Measurements from ENCODE around the gene BCL2L2.

BCL2L2 gene

DNA sequence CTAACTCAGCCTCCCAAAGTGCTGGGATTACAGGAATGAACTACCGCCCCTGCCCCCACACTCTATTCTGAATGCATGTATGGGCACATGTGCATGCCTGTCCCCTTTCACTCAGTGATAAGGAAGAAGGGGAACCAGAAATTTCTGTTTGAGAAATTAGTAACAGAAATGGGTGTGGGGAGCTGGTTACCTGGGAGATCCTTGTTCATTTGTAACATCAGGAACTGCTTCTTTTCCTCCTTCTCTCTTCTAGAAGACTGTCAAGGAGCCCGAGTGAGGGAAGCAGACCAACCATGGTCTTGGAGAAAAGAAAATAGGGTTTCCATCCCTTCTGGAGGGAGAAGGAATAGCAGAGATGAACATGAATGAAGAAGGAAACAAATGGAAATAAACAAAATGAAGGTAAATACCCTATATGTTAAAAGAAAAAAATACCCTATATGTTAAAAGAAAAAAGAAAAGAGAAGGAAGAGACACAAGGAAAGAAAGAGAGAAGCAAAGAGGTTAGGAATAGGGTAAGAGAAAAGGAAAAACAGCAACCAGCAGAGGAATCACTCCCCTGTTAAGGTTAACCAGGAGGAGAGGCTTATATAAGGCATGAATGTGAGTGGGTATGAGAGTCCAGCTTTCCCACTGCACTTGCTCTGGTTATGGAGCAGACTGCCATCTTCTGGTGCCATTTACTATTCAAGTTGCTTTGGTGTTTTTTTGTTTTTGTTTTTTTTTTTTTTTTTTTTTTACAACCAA is 7.2 kb upstream of the BCL2L2 start:
- TF ChIP-seq, protein P1, sequence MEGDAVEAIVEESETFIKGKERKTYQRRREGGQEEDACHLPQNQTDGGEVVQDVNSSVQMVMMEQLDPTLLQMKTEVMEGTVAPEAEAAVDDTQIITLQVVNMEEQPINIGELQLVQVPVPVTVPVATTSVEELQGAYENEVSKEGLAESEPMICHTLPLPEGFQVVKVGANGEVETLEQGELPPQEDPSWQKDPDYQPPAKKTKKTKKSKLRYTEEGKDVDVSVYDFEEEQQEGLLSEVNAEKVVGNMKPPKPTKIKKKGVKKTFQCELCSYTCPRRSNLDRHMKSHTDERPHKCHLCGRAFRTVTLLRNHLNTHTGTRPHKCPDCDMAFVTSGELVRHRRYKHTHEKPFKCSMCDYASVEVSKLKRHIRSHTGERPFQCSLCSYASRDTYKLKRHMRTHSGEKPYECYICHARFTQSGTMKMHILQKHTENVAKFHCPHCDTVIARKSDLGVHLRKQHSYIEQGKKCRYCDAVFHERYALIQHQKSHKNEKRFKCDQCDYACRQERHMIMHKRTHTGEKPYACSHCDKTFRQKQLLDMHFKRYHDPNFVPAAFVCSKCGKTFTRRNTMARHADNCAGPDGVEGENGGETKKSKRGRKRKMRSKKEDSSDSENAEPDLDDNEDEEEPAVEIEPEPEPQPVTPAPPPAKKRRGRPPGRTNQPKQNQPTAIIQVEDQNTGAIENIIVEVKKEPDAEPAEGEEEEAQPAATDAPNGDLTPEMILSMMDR (IDR thresholded peaks at IDR 0.05; ENCODE audit: low read depth, low read length), result no peak
- TF ChIP-seq MYC (IDR thresholded peaks at IDR 0.05; ENCODE audit: low read depth, low read length) (no peak), POLR2A (IDR thresholded peaks at IDR 0.05; ENCODE audit: extremely low read depth, insufficient read length) (no peak)
- TF ChIP-seq, protein P2, sequence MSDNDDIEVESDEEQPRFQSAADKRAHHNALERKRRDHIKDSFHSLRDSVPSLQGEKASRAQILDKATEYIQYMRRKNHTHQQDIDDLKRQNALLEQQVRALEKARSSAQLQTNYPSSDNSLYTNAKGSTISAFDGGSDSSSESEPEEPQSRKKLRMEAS (IDR thresholded peaks at IDR 0.05; ENCODE audit: low read depth, low read length), result no peak
- H3K4me3 ChIP-seq (ENCODE audit: low read depth, low read length), result no peak overlapping the region
- DNase-seq (ENCODE audit: low read depth), result peak; percentile 45

DNA sequence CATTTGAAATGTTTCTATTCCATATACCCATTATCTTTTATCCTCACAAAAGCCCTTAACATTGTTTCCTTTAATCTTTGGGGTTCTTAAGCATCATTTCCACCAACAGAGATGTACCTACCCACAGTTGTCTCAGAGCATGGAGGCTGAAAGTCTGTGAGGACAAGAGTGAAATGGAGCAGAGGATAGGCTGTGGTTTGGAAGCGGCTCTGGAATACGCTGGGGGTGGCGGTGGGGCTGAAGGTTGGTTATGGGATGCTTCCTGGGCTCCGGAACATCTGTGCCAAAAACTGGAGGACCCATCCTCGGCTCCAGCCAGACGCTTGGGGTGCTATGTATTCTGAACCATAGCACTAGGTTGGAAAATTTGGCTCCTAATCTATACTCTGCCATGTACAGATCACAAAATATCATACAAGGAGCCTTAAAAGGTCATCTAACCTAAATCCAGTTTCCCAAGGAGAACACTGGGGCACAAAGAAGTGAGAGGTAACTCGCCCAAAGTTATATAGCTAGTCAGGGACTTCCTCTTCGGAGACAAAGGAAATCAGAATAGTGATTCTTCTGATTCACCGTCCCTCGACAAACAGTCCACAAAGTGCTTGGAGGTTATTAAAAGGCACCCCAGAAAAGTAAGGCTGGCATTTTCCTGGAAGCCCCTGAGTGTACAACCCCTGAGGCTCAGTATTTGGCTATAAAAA is 6.5 kb upstream of the BCL2L2 start:
- peak overlapping the region; percentile 91 for H3K4me3 ChIP-seq (ENCODE audit: low read depth, low read length)
- TF ChIP-seq, protein P2 (IDR thresholded peaks at IDR 0.05; ENCODE audit: low read depth, low read length), result no peak
- TF ChIP-seq MYC (IDR thresholded peaks at IDR 0.05; ENCODE audit: low read depth, low read length) (no peak), POLR2A (IDR thresholded peaks at IDR 0.05; ENCODE audit: extremely low read depth, insufficient read length) (no peak)
- TF ChIP-seq, protein P1 (IDR thresholded peaks at IDR 0.05; ENCODE audit: low read depth, low read length), result no peak
- DNase-seq (ENCODE audit: low read depth), result peak; percentile 21

DNA sequence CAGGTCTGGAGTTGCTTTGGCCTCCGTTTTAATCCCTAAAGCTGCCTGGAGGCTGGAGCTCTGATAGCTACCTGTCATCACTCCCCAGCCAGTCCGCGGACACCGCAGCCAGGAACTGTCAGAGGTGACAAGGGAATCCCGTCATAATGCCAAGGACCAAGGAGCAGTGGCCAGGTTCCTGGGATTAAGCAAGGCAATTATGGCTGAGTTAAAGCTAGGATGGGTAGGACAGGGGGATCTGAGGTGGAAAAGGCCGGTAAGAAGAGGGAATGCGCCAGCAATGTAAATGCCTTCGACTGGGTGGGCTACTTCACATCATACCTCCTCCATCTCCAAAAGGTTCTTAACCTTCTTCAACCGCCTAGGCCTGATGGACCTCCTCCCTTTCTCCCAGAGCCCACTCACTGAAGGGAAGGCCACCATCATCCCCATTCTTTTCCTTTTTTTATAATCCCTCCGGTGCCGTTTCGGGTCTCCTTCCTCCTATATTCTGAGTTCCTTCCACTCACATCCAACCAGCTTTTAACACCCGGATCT is 5.9 kb upstream of the BCL2L2 start:
- TF ChIP-seq MYC (IDR thresholded peaks at IDR 0.05; ENCODE audit: low read depth, low read length) (no peak), POLR2A (IDR thresholded peaks at IDR 0.05; ENCODE audit: extremely low read depth, insufficient read length) (no peak)
- TF ChIP-seq, protein P1 (IDR thresholded peaks at IDR 0.05; ENCODE audit: low read depth, low read length), result no peak
- TF ChIP-seq, protein P2 (IDR thresholded peaks at IDR 0.05; ENCODE audit: low read depth, low read length), result no peak
- peak overlapping the region; percentile 91 for H3K4me3 ChIP-seq (ENCODE audit: low read depth, low read length)
- peak; percentile 14 for DNase-seq (ENCODE audit: low read depth)

DNA sequence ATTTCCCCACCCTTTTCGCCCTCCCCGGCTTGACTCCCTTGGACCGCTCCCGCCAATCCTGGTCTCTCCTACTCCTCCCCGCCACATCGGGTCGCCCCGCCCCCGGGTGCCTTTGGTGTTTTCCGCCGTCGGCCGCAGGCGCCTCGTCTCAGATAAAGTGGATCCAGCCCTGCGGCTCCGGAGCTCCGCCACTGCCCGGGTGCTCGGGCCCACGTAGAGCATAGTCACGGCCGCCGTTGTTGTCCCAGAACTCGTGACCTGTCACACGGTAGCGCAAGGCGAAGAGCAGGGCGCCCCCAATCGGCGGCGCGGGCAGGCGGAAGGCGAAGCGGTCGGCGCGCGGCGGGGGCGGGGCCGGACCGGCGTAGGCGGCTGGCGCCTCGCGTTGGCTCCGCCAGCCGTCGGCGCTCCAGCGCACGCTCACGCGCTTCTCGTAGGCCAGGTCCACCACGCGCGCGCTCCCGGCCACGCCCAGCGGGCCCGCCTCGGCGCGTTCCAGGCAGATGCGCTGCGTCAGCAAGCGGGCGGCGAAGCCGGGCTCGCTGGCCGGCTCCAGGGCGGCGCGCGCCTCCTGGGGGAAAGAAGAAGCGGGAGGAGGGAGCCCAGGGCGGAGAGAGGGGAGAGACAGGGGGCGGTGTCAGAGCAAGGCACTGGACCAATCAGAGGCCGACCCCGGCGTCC is 5.2 kb upstream of the BCL2L2 start:
- TF ChIP-seq, protein P1 (IDR thresholded peaks at IDR 0.05; ENCODE audit: low read depth, low read length), result peak; percentile 46
- peak; percentile 72; the same call in 1 of the 2 replicates for TF ChIP-seq MYC (IDR thresholded peaks at IDR 0.05; ENCODE audit: low read depth, low read length)
- no peak for TF ChIP-seq POLR2A (IDR thresholded peaks at IDR 0.05; ENCODE audit: extremely low read depth, insufficient read length)
- TF ChIP-seq, protein P2 (IDR thresholded peaks at IDR 0.05; ENCODE audit: low read depth, low read length), result peak; percentile 87
- peak overlapping the region; percentile 91 for H3K4me3 ChIP-seq (ENCODE audit: low read depth, low read length)
- peak; percentile 98 for DNase-seq (ENCODE audit: low read depth)

DNA sequence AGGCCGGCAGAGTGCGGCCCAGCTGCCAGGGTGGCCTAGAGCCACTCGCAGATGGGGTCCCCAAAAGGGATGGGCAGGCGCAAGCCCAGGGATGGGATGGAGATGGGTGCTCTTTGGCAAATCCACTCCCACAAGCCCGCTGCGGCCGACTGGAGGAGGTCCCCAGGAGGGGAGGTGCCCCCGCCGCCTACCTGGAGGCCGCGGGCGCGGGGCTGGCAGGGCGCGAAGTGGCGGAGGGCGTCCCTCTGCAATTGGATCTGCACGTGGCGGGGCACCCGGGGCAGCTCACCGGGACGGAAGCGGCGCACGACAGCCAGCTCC is 4.7 kb upstream of the BCL2L2 start:
- H3K4me3 ChIP-seq (ENCODE audit: low read depth, low read length), result peak overlapping the region; percentile 77
- TF ChIP-seq, protein P2 (IDR thresholded peaks at IDR 0.05; ENCODE audit: low read depth, low read length), result peak; percentile 56; the same call in 1 of the 2 replicates
- TF ChIP-seq MYC (IDR thresholded peaks at IDR 0.05; ENCODE audit: low read depth, low read length) (peak; percentile 73), POLR2A (IDR thresholded peaks at IDR 0.05; ENCODE audit: extremely low read depth, insufficient read length) (peak; percentile 89)
- TF ChIP-seq, protein P1 (IDR thresholded peaks at IDR 0.05; ENCODE audit: low read depth, low read length), result no peak
- DNase-seq (ENCODE audit: low read depth), result no peak

Data from NB4 (cell line).